Measurements from ENCODE around the gene AFG3L2. TPM values are rescaled to one million over a fixed set of nuclear protein-coding genes. Genes with fewer than 3 reads are reported as not detected.

The AFG3L2 gene
- polyA plus RNA-seq, 12 donors: 28.4 to 53.9 (median 46.1) TPM; not detected in 1

DNA sequence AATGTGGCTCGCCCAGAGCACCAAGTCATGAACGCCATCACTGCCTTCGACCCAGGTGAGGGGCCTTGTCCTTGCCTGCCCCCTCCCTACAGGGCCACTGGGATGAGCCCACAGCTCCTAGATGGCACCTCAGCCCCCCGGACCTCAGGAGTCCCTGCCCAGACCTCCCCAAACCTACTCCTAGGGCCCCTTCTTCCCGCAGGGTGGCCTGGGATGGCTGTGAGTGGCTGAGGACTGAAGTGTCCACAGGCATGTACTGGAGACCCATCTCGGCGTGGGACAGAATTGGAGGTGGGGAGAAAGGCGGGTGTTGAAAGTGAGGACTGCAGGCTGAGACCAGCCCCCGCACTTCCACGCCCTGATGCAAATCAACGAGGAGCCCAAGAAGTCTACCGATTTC is 71.8 kb downstream of the AFG3L2 start:
- no peak for DNase-seq

- no peak for DNase-seq
Observed at GRCh38 chr18:12304351-12305210, 72.4 kb downstream of the AFG3L2 start.

GRCh38 chr18:12302391-12303147 is 74.5 kb downstream of the AFG3L2 start:
- no peak for DNase-seq

GRCh38 chr18:12301263-12302005 is 75.6 kb downstream of the AFG3L2 start:
- DNase-seq: no peak

DNA sequence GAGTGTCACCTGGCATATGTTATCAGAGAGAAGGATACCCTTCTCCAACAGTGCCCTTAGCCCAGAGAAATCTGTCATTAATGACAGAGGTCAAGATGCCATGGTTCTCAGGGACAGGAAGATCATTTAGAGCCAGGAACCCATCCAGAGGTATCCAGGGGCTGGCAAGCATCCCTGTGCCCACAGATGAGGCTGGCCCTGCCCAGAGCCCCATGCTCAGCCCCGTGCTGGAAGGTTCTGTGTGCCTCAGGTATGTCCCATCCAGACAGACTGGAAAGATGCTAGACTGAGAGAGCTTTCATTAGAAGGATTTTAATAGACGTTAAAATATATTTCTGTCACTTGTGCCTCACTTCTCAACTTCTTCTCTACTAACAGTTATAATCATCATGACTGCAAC is 77.2 kb downstream of the AFG3L2 start:
- DNase-seq: no peak

DNA sequence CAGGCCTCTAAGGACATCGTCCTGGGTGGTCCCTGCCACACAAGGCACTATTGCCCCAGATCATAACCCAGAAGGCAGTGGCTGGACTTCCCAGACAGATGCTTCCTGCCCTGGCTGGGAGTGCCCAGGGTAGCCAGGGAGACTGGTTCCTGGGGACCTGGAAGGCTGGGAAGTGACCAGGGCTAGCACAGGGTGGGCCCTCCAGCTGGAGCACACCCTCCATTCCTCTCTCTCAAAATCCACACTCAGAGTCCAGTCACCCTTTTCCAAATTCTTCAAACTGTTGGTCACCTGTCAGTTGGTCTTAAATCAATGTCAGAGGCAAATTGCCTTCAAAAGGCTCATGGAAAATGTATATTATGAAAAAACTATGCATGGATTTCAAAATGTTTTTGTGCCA is 80.6 kb downstream of the AFG3L2 start:
- no peak for DNase-seq

GRCh38 chr18:12296087-12296403 is 81.0 kb downstream of the AFG3L2 start:
- DNase-seq: no peak

DNA sequence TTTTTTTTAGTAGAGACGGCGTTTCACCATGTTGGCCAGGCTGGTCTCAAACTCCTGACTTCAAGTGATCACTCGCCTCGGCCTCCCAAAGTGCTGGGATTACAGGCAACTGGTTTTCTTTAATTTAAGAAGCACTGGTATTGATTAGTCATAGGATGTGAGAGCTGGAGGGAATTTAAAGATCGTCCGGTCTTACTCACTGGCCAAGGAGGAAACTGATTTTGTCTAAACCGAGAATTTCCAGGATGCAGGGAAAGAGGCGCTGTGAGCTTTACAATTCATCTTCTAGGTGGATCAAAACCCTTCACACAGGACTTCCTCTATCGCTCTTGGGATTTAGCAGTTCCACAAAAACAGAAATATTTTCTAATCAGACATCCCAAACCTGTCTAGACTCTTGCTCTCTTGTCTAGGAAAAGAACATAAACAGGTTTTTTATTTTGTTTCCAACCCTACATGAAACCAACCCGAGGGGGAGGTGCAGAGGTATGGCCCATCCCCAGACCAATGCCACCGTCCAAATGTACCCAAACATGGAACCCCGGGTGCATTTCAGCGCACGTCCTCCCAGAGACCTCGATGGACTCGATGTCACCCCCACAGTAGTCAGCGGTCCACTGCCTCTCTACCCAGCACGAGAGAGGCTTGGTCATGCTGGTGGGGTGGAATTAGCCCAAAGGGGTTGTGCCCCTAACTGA is 81.5 kb downstream of the AFG3L2 start:
- DNase-seq: no peak

DNA sequence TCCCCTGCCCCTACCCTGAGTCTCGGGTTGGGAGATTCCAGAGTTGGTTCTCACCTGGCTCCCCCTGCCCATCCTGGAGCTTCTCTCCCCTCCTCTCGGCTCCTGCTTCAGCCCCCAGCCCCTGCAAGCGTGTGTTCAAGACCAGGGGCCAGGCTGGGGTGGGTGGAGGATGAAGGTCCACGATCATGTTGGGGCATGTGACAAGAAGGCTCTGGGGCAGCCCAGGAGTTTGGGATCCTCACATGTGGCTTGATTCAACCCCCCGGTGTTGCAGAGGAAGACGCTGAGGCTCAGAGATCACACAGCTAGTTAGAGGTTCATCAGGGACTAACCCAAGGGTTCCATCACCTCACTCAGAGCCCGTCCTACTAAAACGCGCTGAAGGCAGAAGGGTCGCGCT is 83.2 kb downstream of the AFG3L2 start:
- no peak for DNase-seq

DNA sequence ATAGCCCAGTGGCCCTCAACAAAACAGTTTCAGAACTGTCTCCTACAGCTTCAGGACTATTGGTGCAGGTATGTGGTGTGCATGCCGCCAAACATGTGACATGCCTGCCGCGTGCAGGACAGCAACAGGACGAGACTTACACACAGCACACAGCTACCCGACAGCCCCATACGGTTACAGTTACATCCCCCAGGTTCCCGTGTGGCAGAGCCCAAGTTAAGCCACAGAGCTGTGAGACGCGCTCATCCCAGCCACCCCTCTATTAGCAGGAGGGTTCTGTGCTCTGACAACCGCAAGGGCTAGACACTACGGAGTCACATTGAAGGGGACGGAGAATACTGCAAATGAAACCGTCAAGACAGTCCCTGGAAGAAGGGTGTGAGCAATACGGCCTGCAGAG is 85.3 kb downstream of the AFG3L2 start:
- DNase-seq: no peak

DNA sequence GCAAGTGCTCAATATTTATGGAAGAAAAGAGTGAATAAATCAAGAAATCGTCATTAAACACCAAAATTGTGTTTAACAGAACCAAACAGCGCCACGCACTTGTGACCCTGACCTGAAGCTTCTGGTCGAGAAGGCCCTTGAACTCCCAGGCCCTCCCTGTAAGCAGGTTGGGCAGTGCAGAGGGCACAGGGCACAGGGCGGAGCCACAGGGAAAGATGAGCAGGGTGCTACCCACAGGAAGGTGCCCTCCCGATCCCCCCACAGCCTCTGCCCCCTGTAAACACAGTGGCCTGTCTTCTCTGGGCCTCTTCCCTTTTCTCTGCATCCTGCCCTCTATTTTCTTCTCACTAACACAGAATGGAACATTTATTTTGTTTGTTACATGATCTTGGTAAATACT is 85.9 kb downstream of the AFG3L2 start:
- DNase-seq: no peak

GRCh38 chr18:12290086-12290485 is 86.9 kb downstream of the AFG3L2 start:
- no peak for DNase-seq

DNA sequence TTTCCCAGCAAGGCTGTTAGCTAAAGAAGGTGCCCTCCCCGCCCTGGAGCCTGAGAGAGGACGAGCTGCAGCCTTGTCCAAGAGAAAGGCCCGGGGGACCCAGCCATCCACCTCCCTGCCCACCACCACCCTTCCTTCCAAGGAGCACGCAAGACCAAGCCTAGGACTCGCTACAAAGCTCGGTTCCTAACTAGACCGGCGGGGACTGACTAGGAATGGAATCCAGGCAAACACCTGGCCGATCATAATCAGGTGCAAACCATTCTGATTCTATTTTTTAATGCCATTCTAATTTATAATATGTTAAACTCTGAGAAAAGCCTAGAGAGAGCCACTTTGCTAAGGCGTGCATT is 88.6 kb downstream of the AFG3L2 start:
- DNase-seq: no peak

DNA sequence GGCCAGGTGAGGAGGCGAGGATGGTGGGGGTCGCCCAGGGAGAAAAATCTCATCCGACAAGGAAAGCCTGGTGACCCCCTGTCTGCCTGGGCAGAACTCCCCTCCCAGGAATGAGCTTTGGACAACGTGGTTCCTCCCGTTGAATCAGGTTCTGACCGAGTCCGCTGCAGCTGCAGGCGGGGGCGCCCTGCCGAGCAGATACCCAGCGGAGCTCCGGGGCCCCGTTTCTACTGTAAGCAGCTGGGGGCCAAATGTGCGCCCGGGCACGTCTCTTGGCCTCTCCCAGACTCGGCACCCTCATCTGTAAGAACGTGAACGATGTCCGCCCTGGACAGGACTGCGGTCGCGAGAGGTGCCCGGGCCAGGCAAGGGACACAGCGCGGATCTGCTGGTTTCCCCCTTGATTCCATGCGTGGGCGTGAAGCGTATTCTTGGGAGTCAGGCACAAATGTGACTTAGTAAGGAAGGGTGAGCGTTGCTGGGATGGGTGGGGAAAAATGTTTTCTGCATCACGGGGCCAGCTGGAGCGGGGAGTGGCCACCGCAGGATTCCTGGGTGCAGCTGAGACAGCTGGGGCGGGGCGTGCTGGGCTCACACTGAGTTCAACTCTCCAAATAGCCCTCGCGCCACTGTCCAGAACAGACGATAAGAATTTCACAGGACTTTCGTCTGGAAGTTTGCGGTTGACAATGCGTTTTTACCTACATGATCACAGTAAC is 89.2 kb downstream of the AFG3L2 start:
- peak; percentile 81 for DNase-seq

DNA sequence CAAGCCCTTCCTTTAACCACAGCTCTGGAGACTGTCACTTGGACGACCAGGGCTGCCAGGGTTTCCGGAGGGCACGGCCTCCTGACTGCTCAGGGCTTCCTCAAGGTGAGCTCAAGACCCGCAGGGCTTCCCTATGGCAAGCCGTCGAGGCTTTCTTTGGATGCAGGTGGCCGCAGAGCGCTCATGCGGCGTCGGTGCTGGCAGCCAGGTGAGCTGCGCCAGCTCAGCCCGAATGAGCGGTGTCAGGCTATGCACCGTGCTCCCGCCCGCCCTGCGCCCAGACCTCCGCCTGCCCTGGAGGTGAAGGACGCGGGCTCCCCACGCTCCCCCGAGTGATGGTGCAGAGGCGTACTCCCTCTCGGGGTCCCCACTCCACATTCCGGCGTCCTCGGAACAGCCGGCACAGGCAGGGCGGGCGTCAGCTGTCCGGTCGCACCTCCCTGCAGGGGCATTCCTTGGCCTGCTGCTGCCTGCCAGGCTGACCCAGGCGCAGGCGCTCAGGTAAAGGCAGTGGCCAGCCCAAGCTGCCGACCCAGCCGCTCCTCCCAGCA is 89.8 kb downstream of the AFG3L2 start:
- no peak for DNase-seq

GRCh38 chr18:12283666-12284065 is 93.4 kb downstream of the AFG3L2 start:
- DNase-seq: no peak

DNA sequence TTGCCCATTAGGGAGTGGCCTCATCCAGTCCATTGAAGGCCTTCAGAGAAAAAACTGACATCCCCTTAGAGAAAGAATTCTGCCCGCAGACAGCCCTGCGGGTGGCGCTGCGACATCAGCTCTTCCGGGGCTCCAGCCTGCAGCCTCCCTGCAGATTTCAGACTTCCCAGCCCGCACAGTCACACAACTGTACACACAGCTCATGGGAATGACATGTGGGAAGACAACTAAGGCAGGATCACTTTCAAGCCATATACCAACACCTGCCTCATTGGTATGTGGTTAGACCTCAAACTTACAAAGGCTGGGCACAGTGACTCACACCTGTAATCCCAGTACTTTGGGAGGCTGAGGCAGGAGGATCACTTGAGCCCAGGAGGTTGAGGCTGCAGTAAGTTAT is 93.8 kb downstream of the AFG3L2 start:
- no peak for DNase-seq

GRCh38 chr18:12282442-12283039 is 94.5 kb downstream of the AFG3L2 start:
- no peak for DNase-seq

DNA sequence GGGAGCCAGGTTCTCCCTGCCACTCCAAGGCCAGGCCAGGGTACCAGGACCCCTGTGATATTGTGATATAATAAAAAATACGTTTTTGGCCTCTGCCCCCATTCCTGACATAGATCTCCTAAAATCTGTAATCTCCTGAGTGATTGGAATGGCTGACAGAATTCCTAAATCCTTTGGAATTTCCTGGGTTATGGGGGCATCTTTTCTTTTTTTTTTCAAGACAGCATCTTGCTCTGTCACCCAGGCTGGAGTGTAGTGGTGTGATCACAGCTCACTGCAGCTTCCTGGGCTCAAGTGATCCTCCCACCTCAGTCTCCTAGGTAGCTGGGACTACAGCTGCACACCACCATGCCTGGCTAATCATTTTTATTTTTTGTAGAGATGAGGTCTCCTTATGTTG is 95.2 kb downstream of the AFG3L2 start:
- DNase-seq: no peak

- DNase-seq: no peak
Observed at GRCh38 chr18:12279781-12280531, 97.1 kb downstream of the AFG3L2 start.
